Kidney epithelial cell (primary cell): ENCODE results near the gene COPB1. TPM values are rescaled to one million over a fixed set of nuclear protein-coding genes. Genes with fewer than 3 reads are reported as not detected.
"Not testable (repeated sequence)": the region's sequence is repeated elsewhere in the genome, so short reads cannot be mapped to it uniquely, and the experiment has no call there.

ENCODE experiments used
- DNase-seq: peaks from one replicate; pipeline ENCODE4 v3.0.0-alpha.2; 2010; ENCODE audit warnings: low read depth
- H3K27me3 ChIP-seq: 2 replicates; pipeline ENCODE4 v1.6.0; 2011; ENCODE audit warnings: low read length; ENCODE audit not compliant: control insufficient read depth, insufficient read depth
- H3K36me3 ChIP-seq: 2 replicates; pipeline ENCODE4 v1.5.1; 2011; ENCODE audit warnings: low read length; ENCODE audit not compliant: control insufficient read depth, insufficient read depth
- H3K4me3 ChIP-seq: 2 replicates; pipeline ENCODE4 v1.5.1; 2011; ENCODE audit warnings: low read depth, mild to moderate bottlenecking, control low read depth, low read length
- CTCF ChIP-seq: IDR thresholded peaks from 2 replicates; pipeline ENCODE4 v1.5.1; 2011; ENCODE audit warnings: mild to moderate bottlenecking, moderate library complexity, low read length, control low read depth, inconsistent platforms; ENCODE audit not compliant: insufficient read depth, poor library complexity, severe bottlenecking
- total RNA-seq: library from RNA; depleted of rRNA; stranded (reverse); fragments of >200 nt; gene quantifications from 2 replicates; pipeline ENCODE4 v1.2.3, GENCODE V29; 2015

The COPB1 gene
- total RNA-seq, 1 donor from 2014 or later = 131 TPM

DNA sequence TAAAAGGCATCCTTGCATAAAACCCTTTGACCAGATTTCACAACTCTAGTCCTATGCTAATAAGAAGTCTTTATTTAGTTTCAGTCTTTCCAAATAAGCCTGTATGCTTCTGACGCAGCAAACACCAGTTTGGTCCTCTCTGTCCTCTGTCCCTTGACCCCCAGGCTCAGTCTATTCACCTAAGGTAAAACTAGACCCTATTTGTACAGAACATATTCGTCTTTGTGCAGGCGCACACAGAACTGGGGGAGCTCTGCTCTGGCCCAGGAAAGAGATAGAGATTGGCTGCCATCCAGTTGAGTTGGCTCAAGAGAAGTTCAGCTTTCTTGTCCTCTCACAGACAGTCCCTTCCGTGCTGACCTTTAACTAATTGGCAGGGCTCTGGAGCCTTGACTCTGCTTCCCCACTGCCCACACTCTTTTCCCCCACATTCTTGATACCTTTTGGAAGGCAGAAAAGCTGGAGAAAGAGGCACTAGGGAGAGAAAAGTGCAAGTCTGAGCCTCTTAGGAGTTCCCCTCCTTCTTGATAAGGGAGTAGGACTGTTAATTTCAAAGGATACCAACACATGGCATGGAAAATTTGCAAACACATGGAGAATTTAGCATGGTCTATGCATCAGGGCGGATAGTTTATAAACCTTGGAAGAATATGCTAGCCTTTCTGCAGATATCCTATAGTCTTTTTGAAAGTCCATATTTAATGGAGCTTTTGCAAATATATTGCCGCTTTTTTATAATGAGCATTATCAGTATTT is 41.8 kb upstream of the COPB1 start:
- Histone ChIP-seq H3K4me3 (no peak overlapping the region), H3K36me3 (no peaks in the 10 kb centered on the region), H3K27me3 (no peaks in the 10 kb centered on the region)
- TF ChIP-seq CTCF = no peak
- no peak for DNase-seq

GRCh38 chr11:14539982-14540421 is 40.4 kb upstream of the COPB1 start:
- no peak for DNase-seq
- no peaks in the 10 kb centered on the region for H3K27me3 ChIP-seq
- H3K4me3 ChIP-seq = no peak overlapping the region
- no peaks in the 10 kb centered on the region for H3K36me3 ChIP-seq
- no peak for TF ChIP-seq CTCF

DNA sequence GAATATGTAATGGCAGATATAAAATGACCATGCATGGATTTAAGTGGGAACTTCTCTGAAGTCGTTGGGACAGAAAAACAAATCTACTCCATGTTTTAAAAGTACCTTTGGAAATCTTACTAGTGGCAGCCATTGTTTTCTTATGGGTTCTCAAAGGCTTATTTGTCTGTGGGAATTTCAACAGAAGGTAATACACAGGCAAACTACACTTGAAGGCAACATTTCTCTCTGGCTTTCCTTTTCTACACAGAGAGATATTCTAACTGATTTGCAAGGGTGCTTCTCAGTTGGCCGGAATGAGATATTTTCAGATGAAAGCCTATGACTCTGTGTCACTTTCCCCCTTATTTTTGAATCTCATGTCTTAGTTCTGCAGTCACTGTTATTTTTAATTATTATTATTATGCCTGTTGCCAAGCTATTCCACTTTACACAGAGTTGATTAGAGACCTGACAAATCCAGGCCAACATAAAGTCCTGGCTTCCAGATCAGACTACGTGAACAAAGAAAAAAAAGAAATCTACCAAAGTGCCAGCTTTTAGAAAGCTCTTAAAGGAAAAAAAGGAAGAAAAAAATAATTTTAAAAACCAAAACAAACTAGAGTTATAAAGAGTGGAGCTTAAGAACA is 39.4 kb upstream of the COPB1 start:
- TF ChIP-seq CTCF = no peak
- no peak for DNase-seq
- H3K36me3 ChIP-seq = no peaks in the 10 kb centered on the region
- H3K4me3 ChIP-seq = no peak overlapping the region
- H3K27me3 ChIP-seq = no peaks in the 10 kb centered on the region

DNA sequence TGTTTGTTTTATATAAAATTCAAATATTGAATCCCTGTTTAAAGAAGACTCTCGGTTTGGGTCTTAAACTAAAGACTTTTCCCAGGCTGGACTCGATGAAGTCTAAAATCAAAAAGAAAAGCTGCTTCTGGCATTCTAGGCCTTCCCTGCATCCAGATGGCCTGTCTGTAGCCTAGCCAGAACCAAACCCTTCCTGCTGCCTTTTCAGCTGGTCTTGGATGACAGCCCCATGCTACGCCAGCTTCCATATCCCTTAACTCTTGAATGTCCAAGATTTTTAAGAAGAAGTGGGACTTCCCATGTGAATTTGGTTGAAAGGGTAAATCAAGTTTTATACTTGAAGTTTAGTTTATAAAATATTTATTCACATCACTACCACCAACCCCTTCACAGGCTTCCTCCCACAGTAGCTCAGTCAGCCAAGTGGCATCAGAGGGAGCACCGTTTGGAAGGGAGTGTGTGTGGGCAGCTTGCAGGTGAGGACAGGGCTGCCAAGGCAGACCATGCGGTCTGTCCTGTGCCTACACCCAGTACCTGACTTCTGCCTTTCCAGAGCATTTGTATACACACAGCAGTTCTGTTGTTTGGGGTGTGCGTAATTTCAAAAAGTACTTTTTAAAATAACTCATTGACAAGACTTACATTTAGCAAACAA is 38.8 kb upstream of the COPB1 start:
- Histone ChIP-seq H3K4me3 (no peak overlapping the region), H3K27me3 (no peaks in the 10 kb centered on the region), H3K36me3 (no peaks in the 10 kb centered on the region)
- no peak for DNase-seq
- no peak for TF ChIP-seq CTCF

- Histone ChIP-seq H3K4me3 (no peak overlapping the region), H3K36me3 (no peaks in the 10 kb centered on the region), H3K27me3 (no peaks in the 10 kb centered on the region)
- peak; percentile 74 for TF ChIP-seq CTCF
- DNase-seq = no peak
Measured at GRCh38 chr11:14537134-14537599, 37.6 kb upstream of the COPB1 start.

DNA sequence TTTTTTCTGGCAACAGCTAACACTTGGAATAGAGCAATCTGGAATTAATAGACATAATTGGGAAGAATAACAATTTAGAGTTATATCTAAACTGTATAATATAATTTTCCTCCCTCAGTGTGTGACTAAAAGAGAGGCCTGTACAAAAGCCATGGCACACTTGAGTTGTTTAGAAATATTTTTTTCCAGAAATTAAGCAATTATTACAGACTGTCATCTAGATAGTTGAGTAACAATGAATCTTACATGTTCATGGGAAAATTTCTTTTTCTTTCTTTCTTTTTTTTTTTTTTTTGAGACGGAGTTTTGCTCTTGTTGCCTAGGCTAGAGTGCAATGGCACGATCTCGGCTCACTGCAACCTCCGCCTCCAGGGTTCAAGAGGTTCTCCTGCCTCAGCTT is 35.6 kb upstream of the COPB1 start:
- H3K4me3 ChIP-seq, DNase-seq, H3K36me3 ChIP-seq, H3K27me3 ChIP-seq: not testable (repeated sequence)
